ENCODE data around the gene HLA-DRB1. TPM values are rescaled to one million over a fixed set of nuclear protein-coding genes. Genes with fewer than 3 reads are reported as not detected.
"Not testable (repeated sequence)": the region's sequence is repeated elsewhere in the genome, so short reads cannot be mapped to it uniquely, and the experiment has no call there.

Gene HLA-DRB1
- total and polyA plus RNA-seq, 8 donors: 9.3 to 165 (median 16.4) TPM

- FAIRE-seq: no peak
- Histone ChIP-seq H3K27ac (no peak overlapping the region), H3K27me3 (no peaks in the 10 kb centered on the region), H3K9me3 (no peaks in the 10 kb centered on the region), H3K4me3 (no peak overlapping the region), H3K36me3 (no peaks in the 10 kb centered on the region), H3K4me1 (no peaks in the 10 kb centered on the region)
- no peak for ATAC-seq
- WGBS, 2 donors: 71 to 76% methylated on average over 2 of the region's 2 CpGs
- intact Hi-C loops (cut with DNase I): no loop called here
- no peak for TF ChIP-seq CTCF (IDR thresholded peaks at IDR 0.05)
- DNase-seq: no peak
These were observed 1.5 kb downstream of the HLA-DRB1 start for GRCh38 chr6:32588156-32588555.

GRCh38 chr6:32583527-32583898 is 6.1 kb downstream of the HLA-DRB1 start:
- H3K9me3 ChIP-seq: no peaks in the 10 kb centered on the region
- no peaks in the 10 kb centered on the region for H3K36me3 ChIP-seq
- H3K27me3 ChIP-seq: no peaks in the 10 kb centered on the region
- H3K27ac ChIP-seq: no peak overlapping the region
- ATAC-seq (peak in 1 of 4 donors; percentile 15), DNase-seq (no peak), FAIRE-seq (no peak)
- no peak for TF ChIP-seq CTCF (IDR thresholded peaks at IDR 0.05)
- intact Hi-C loops (cut with DNase I): no loop called here
- H3K4me1 ChIP-seq: no peaks in the 10 kb centered on the region
- H3K4me3 ChIP-seq: no peak overlapping the region
- 0 to 4% methylated on average over 2 of the region's 2 CpGs for WGBS, 2 donors

GRCh38 chr6:32581315-32582095 is 8.1 kb downstream of the HLA-DRB1 start:
- ATAC-seq: peak in 1 of 4 donors; percentile 14
- intact Hi-C loops (cut with DNase I): no loop called here
- no peaks in the 10 kb centered on the region for H3K27me3 ChIP-seq
- H3K4me3 ChIP-seq: no peak overlapping the region
- WGBS, 2 donors: 25 to 40% methylated on average over 6 to 8 of the region's 8 CpGs
- H3K36me3 ChIP-seq: no peaks in the 10 kb centered on the region
- H3K9me3 ChIP-seq: no peaks in the 10 kb centered on the region
- TF ChIP-seq CTCF (IDR thresholded peaks at IDR 0.05): no peak
- no peak for DNase-seq
- H3K27ac ChIP-seq: no peak overlapping the region
- no peak for FAIRE-seq
- no peaks in the 10 kb centered on the region for H3K4me1 ChIP-seq

GRCh38 chr6:32580593-32580992 is 9.1 kb downstream of the HLA-DRB1 start:
- peaks cover 0 to 4% (median 0%) of the 10 kb centered on the region in 4 donors for H3K27me3 ChIP-seq
- H3K27ac ChIP-seq: no peak overlapping the region
- no peaks in the 10 kb centered on the region for H3K36me3 ChIP-seq
- no peak for FAIRE-seq
- TF ChIP-seq CTCF (IDR thresholded peaks at IDR 0.05): no peak
- 62 to 75% methylated on average over 4 of the region's 4 CpGs for WGBS, 2 donors
- no peak for ATAC-seq
- intact Hi-C loops (cut with DNase I): no loop called here
- H3K4me1 ChIP-seq: no peaks in the 10 kb centered on the region
- H3K4me3 ChIP-seq: no peak overlapping the region
- no peaks in the 10 kb centered on the region for H3K9me3 ChIP-seq
- peak in 1 of 6 donors; percentile 28 for DNase-seq

GRCh38 chr6:32578962-32579361 is 10.7 kb downstream of the HLA-DRB1 start:
- no peak for DNase-seq
- Histone ChIP-seq H3K4me3 (no peak overlapping the region), H3K27ac (no peak overlapping the region), H3K27me3 (peaks cover 0 to 6% (median 0%) of the 10 kb centered on the region in 4 donors), H3K9me3 (no peaks in the 10 kb centered on the region), H3K36me3 (no peaks in the 10 kb centered on the region), H3K4me1 (no peaks in the 10 kb centered on the region)
- FAIRE-seq: no peak
- no peak for TF ChIP-seq CTCF (IDR thresholded peaks at IDR 0.05)
- ATAC-seq: no peak
- 0% methylated on average over 3 of the region's 3 CpGs for WGBS, 2 donors
- intact Hi-C loops (cut with DNase I): no loop called here

GRCh38 chr6:32577493-32577892 is 12.2 kb downstream of the HLA-DRB1 start:
- DNase-seq; ATAC-seq; H3K36me3 ChIP-seq; H3K9me3 ChIP-seq; H3K27ac ChIP-seq; FAIRE-seq; intact Hi-C loops (cut with DNase I); H3K4me1 ChIP-seq; H3K27me3 ChIP-seq; H3K4me3 ChIP-seq: not testable (repeated sequence)
- WGBS, 2 donors: 14 to 23% methylated on average over 5 of the region's 5 CpGs
